GM12891 (cell line): Measurements from ENCODE around the gene MAP3K13.

ENCODE experiments used
- PAX5 ChIP-seq: IDR thresholded peaks from 2 replicates; pipeline ENCODE4 v1.6.1; 2011; ENCODE audit warnings: low read length, moderate library complexity, mild to moderate bottlenecking; ENCODE audit not compliant: insufficient read depth, severe bottlenecking
- POLR2A ChIP-seq: IDR thresholded peaks from 2 replicates; pipeline ENCODE4 v1.6.1; 2011; ENCODE audit warnings: low read depth, low read length, control low read depth
- POLR2AphosphoS5 ChIP-seq: IDR thresholded peaks from 2 replicates; pipeline ENCODE4 v1.6.1; 2011; ENCODE audit warnings: low read depth, low read length, control low read depth
- SPI1 ChIP-seq: IDR thresholded peaks from 2 replicates; pipeline ENCODE4 v1.6.1; 2011; ENCODE audit warnings: low read depth, low read length, control low read depth
- TAF1 ChIP-seq: IDR thresholded peaks from 2 replicates; pipeline ENCODE4 v1.6.1; 2011; ENCODE audit warnings: low read depth, low read length, control low read depth

- TF ChIP-seq POLR2AphosphoS5 (no peak), POLR2A (no peak), TAF1 (no peak), SPI1 (no peak), PAX5 (no peak)
Measured at GRCh38 chr3:185477316-185477715, 114.4 kb downstream of the MAP3K13 start.
